Nephron progenitor cell (in vitro differentiated cells): ENCODE results near the gene RAD51.

Experiments
- DNase-seq: peaks from one replicate; pipeline ENCODE4 v3.0.0; 2021
- H3K27ac Mint-ChIP-seq: 2 replicates; pipeline ENCODE4 v1.8.0; 2021; ENCODE audit warnings: mild to moderate bottlenecking, moderate library complexity, mixed read lengths
- H3K27me3 Mint-ChIP-seq: 2 replicates; pipeline ENCODE4 v1.8.0; 2021; ENCODE audit warnings: mild to moderate bottlenecking, low read depth, mixed read lengths; ENCODE audit not compliant: poor library complexity
- H3K36me3 Mint-ChIP-seq: 2 replicates; pipeline ENCODE4 v1.8.0; 2021; ENCODE audit warnings: low read depth, mixed read lengths
- H3K4me1 Mint-ChIP-seq: 2 replicates; pipeline ENCODE4 v1.8.0; 2021; ENCODE audit warnings: mixed read lengths
- H3K4me3 Mint-ChIP-seq: 2 replicates; pipeline ENCODE4 v1.8.0; 2021; ENCODE audit warnings: mild to moderate bottlenecking, moderate library complexity, mixed read lengths
- H3K9me3 Mint-ChIP-seq: 2 replicates; pipeline ENCODE4 v1.8.0; 2021; ENCODE audit warnings: mild to moderate bottlenecking, moderate library complexity, mixed read lengths
- TF ChIP-seq, protein P1 (sequence below): fragments of 200-600 bp; sonication (generic); IDR thresholded peaks from 2 replicates; pipeline ENCODE4 v1.5.0; 2021; ENCODE audit warnings: antibody characterized with exemption

Gene RAD51

DNA sequence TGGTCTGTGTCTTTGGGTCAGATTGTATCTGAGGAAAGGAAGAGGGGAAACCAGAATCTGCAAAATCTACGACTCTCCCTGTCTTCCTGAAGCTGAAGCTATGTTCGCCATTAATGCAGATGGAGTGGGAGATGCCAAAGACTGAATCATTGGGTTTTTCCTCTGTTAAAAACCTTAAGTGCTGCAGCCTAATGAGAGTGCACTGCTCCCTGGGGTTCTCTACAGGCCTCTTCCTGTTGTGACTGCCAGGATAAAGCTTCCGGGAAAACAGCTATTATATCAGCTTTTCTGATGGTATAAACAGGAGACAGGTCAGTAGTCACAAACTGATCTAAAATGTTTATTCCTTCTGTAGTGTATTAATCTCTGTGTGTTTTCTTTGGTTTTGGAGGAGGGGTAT lies 36.1 kb downstream of the RAD51 start:
- no peaks in the 10 kb centered on the region for H3K9me3 Mint-ChIP-seq
- peaks cover 3% of the 10 kb centered on the region for H3K4me1 Mint-ChIP-seq
- peaks cover 61% of the 10 kb centered on the region for H3K36me3 Mint-ChIP-seq
- TF ChIP-seq, protein P1, sequence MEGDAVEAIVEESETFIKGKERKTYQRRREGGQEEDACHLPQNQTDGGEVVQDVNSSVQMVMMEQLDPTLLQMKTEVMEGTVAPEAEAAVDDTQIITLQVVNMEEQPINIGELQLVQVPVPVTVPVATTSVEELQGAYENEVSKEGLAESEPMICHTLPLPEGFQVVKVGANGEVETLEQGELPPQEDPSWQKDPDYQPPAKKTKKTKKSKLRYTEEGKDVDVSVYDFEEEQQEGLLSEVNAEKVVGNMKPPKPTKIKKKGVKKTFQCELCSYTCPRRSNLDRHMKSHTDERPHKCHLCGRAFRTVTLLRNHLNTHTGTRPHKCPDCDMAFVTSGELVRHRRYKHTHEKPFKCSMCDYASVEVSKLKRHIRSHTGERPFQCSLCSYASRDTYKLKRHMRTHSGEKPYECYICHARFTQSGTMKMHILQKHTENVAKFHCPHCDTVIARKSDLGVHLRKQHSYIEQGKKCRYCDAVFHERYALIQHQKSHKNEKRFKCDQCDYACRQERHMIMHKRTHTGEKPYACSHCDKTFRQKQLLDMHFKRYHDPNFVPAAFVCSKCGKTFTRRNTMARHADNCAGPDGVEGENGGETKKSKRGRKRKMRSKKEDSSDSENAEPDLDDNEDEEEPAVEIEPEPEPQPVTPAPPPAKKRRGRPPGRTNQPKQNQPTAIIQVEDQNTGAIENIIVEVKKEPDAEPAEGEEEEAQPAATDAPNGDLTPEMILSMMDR, result no peak
- H3K27me3 Mint-ChIP-seq, result no peaks in the 10 kb centered on the region
- H3K27ac Mint-ChIP-seq, result peak overlapping the region; percentile 74
- DNase-seq, result no peak
- no peak overlapping the region for H3K4me3 Mint-ChIP-seq

DNA sequence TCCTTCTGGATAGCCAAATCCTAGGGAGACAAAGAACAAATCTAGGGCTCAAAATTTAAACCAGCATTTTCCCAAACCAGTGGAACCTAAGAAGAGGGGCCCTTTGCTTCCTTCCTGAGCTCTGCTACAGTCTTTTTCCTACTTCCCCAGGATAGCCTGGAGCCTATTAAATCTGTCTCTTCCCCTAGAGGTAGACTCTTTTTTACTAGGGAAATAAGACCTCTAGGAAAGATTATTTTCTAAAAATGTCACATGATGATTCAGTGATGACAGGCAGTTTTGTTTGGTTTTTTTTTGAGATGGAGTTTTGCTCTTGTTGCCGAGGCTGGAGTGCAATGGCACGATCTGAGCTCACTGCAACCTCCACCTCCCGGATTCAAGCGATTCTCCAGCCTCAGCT lies 41.6 kb downstream of the RAD51 start:
- peak overlapping the region; percentile 98 for H3K27ac Mint-ChIP-seq
- TF ChIP-seq, protein P1, result no peak

DNA sequence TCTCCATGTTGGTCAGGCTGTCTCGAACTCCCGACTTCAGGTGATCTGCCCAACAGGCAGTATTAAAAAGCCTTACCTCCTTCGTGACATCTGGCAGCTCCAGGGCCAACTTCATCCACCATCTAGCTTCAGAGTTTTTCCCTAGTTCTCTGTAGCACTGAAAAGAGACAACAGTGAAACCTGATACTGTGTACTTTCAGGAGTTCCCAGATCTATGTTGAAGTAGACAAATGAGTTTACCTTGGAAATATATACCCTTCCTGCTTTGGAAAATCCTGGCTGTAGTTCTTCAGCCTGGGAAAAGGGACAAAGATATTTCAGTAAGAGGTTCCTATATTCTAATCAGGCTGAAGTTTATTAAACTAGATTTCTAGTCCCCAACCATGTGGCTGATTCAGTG lies 42.1 kb downstream of the RAD51 start:
- peaks cover 37% of the 10 kb centered on the region for H3K36me3 Mint-ChIP-seq
- H3K4me3 Mint-ChIP-seq, result peak overlapping the region; percentile 21

More for the DNA sequence above, 41.6 kb downstream of the RAD51 start:
- peaks cover 21% of the 10 kb centered on the region for H3K4me1 Mint-ChIP-seq
- no peak overlapping the region for H3K4me3 Mint-ChIP-seq
- H3K27me3 Mint-ChIP-seq, result no peaks in the 10 kb centered on the region
- H3K36me3 Mint-ChIP-seq, result peaks cover 42% of the 10 kb centered on the region
- DNase-seq, result no peak
- no peaks in the 10 kb centered on the region for H3K9me3 Mint-ChIP-seq

DNA sequence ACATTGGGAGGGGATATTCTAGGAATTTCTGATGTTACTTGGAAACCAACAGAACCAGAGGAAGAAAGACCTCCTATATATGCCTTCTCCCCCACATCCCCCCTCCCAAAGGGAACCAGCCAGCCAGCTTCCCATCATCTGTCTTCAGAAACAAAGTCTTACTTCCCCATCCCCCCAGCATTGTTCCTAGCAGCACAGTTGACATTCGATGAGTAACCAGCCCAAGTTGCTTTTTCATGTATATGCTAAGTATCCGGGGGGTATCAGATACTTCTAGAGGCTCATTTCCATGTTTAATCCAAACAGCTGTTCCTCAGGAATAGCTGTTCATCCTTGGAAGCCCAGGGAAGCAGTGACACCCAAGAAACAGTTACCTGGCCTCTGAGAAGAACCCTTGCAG lies 44.1 kb downstream of the RAD51 start:
- Mint-ChIP-seq H3K4me3 (no peak overlapping the region), H3K9me3 (no peaks in the 10 kb centered on the region), H3K27ac (peak overlapping the region; percentile 88), H3K36me3 (peaks cover 37% of the 10 kb centered on the region), H3K27me3 (peaks cover 5% of the 10 kb centered on the region), H3K4me1 (peaks cover 24% of the 10 kb centered on the region)
- DNase-seq, result no peak
- TF ChIP-seq, protein P1, result no peak

More for the DNA sequence above, 42.1 kb downstream of the RAD51 start:
- Mint-ChIP-seq H3K9me3 (no peaks in the 10 kb centered on the region), H3K4me1 (peaks cover 21% of the 10 kb centered on the region), H3K27ac (peak overlapping the region; percentile 98), H3K27me3 (no peaks in the 10 kb centered on the region)
- TF ChIP-seq, protein P1, result no peak
- no peak for DNase-seq

DNA sequence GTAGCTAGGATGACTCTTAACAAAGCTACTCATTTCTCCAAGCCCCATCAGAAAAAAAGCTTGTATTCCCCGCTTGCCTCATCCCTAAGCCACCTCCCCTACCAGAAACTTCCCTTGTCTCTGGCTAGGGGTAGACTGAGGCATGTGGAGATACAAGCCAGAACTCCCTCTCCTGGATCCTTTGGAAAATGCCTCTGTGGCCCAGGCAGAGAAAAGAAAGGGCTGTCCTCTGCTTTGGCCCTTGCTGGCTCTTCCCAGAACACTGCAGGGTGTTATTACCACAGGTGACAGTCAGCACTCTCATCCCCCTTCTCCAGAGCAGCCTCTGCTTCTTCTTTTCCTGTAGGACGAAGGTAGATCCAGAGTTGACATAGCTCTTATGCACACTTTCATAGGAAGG lies 44.9 kb downstream of the RAD51 start:
- TF ChIP-seq, protein P1, result no peak
- H3K4me1 Mint-ChIP-seq, result peaks cover 32% of the 10 kb centered on the region
- H3K27me3 Mint-ChIP-seq, result peaks cover 5% of the 10 kb centered on the region
- no peaks in the 10 kb centered on the region for H3K9me3 Mint-ChIP-seq
- peak overlapping the region; percentile 98 for H3K27ac Mint-ChIP-seq
- peaks cover 32% of the 10 kb centered on the region for H3K36me3 Mint-ChIP-seq
- DNase-seq, result no peak
- H3K4me3 Mint-ChIP-seq, result no peak overlapping the region

DNA sequence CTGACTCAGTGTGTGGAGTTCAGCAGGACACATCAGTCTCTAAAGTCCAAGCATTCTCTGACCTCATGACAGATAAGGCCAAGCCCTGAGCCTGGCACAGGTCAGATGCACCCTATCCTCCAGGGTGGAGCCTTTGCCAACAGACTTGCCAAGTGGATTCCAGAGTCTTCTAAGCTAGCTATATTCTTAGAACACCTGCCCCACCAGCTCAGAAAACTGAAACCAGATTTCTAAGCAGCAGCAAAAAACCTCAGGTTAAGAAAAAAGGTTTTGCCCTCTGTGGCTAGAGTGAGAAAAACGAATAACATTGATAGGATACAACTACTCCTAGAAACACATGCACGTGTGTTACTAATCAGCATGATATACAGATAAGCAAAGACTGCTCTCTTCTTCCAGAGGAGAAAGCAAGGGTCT lies 48.5 kb downstream of the RAD51 start:
- no peaks in the 10 kb centered on the region for H3K9me3 Mint-ChIP-seq
- H3K27ac Mint-ChIP-seq, result peak overlapping the region; percentile 93
- H3K36me3 Mint-ChIP-seq, result peaks cover 21% of the 10 kb centered on the region
- H3K4me3 Mint-ChIP-seq, result no peak overlapping the region
- TF ChIP-seq, protein P1, result no peak
- no peak for DNase-seq
- H3K4me1 Mint-ChIP-seq, result peaks cover 15% of the 10 kb centered on the region
- peaks cover 5% of the 10 kb centered on the region for H3K27me3 Mint-ChIP-seq
